ENCODE results near the gene PCYT1A.

DNA sequence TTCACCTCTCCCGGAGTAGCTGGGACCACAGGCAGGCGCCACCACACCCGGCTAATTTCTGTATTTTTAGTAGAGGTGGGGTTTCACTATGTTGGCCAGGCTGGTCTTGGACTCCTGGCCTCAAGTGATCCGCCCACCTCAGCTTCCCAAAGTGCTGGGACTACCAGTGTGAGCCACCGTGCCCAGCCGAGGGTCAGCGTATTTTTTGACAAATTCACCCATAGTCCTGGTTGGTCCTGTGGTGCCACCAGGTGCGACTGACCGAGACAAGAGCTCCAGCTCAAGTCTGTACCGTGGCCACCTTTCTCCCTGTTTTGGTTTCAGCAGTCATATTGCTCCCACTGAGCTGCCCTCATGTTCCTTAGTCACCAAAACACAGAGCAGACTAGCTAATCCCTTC lies 62.4 kb downstream of the PCYT1A start:
- TF ChIP-seq POLR2A (IDR thresholded peaks at IDR 0.05; ENCODE audit: low read depth, low read length) (no peak), POLR2AphosphoS5 (IDR thresholded peaks at IDR 0.05; ENCODE audit: low read depth, low read length) (no peak), POU2F2 (IDR thresholded peaks at IDR 0.05; ENCODE audit: low read depth, low read length) (no peak), TAF1 (IDR thresholded peaks at IDR 0.05; ENCODE audit: low read depth, low read length) (no peak), SPI1 (IDR thresholded peaks at IDR 0.05; ENCODE audit: low read depth, low read length) (no peak)
